Endothelial cell of umbilical vein (primary cell): Measurements from ENCODE around the gene FASLG. TPM values are rescaled to one million over a fixed set of nuclear protein-coding genes. Genes with fewer than 3 reads are reported as not detected.
A peak's percentile ranks its signal among the peaks of the same experiment; 100 is the strongest.

Experiments
- BruUV-seq: library from RNA; stranded (reverse); fragments of 400-500 nt; replicated peaks from 2 replicates; lab custom pipeline; 2021; lab: Mats Ljungman, UMichigan
- CTCF ChIA-PET: fragments of 300-600, 350-600 bp; sonication (Branson Sonifier 250); formaldehyde crosslinking; loops from one replicate; lab custom pipeline; 2021; ENCODE audit warnings: antibody characterized with exemption, inconsistent platforms; lab: Charles Lee
- POLR2A ChIA-PET: fragments of 300-600, 350-600 bp; sonication (Branson Sonifier 250); formaldehyde crosslinking; loops from one replicate; lab custom pipeline; 2021; ENCODE audit warnings: antibody characterized with exemption, inconsistent platforms; lab: Charles Lee
- DNase-seq: peaks from one replicate; pipeline ENCODE4 v3.0.0-alpha.2; 2011; ENCODE audit warnings: low read depth, low spot score
- FAIRE-seq: peaks from 2 replicates; lab custom pipeline; 2011; peaks lifted over from hg19 to GRCh38; lab: Jason Lieb, UNC
- H2AFZ ChIP-seq: 2 replicates; pipeline ENCODE4 v1.6.0; 2012; ENCODE audit warnings: low read depth, low read length, control low read depth, inconsistent platforms
- H3K27ac ChIP-seq: 2 replicates; pipeline ENCODE4 v1.5.1; 2011; ENCODE audit warnings: low read depth, mild to moderate bottlenecking, control low read depth, low read length, moderate library complexity; ENCODE audit not compliant: insufficient read depth
- H3K27me3 ChIP-seq, 2 experiments: 2 replicates each; pipeline versions ENCODE4 v1.6.0 to v1.6.1; 2011; ENCODE audit warnings: low read length in 2 of 2, mixed read lengths in 1 of 2; ENCODE audit not compliant: control insufficient read depth in 2 of 2, insufficient read depth in 2 of 2
- H3K36me3 ChIP-seq, 2 experiments: 2 replicates in 1 of 2; 3 replicates in 1 of 2; pipeline ENCODE4 v1.5.1; 2011; ENCODE audit warnings: low read length in 2 of 2, mild to moderate bottlenecking in 1 of 2, moderate library complexity in 1 of 2; ENCODE audit not compliant: control insufficient read depth in 2 of 2, insufficient read depth in 2 of 2; ENCODE audit errors: extremely low read depth in 1 of 2
- H3K4me1 ChIP-seq: 3 replicates; pipeline ENCODE4 v1.5.1; 2011; ENCODE audit warnings: mild to moderate bottlenecking, low read length; ENCODE audit not compliant: control insufficient read depth, insufficient read depth; ENCODE audit errors: extremely low read depth
- H3K4me2 ChIP-seq: 2 replicates; pipeline ENCODE4 v1.6.1; 2011; ENCODE audit warnings: low read length, control low read depth, mixed read lengths; ENCODE audit not compliant: insufficient read depth
- H3K4me3 ChIP-seq, 3 experiments: fragments of 200-600 bp in 1 of 3; sonication (generic), shearing (Covaris generic) in 1 of 3; replicated peaks in 1 of 3; 2 replicates each; pipeline ENCODE4 v1.5.1; 2011 to 2016; ENCODE audit warnings: control low read depth in 3 of 3, low read length in 3 of 3, mild to moderate bottlenecking in 2 of 3, inconsistent platforms in 1 of 3, low read depth in 1 of 3, moderate library complexity in 1 of 3; ENCODE audit not compliant: insufficient read depth in 1 of 3
- H3K79me2 ChIP-seq: 2 replicates; pipeline ENCODE4 v1.6.0; 2012; ENCODE audit warnings: low read length, inconsistent platforms; ENCODE audit not compliant: control insufficient read depth, insufficient read depth
- H3K9ac ChIP-seq: replicated peaks from 2 replicates; pipeline ENCODE3; 2011; ENCODE audit warnings: low read length, control low read depth; ENCODE audit not compliant: insufficient read depth; ENCODE audit errors: extremely low read depth
- H3K9me1 ChIP-seq: replicated peaks from 3 replicates; pipeline ENCODE4 v1.6.0; 2011; ENCODE audit warnings: mild to moderate bottlenecking, low read length; ENCODE audit not compliant: control insufficient read depth, insufficient read depth; ENCODE audit errors: extremely low read depth
- H3K9me3 ChIP-seq: replicated peaks from 2 replicates; pipeline ENCODE4 v1.5.1; 2012; ENCODE audit warnings: low read length, inconsistent platforms; ENCODE audit not compliant: control insufficient read depth, insufficient read depth
- H4K20me1 ChIP-seq: replicated peaks from 2 replicates; pipeline ENCODE3; 2011; ENCODE audit warnings: mild to moderate bottlenecking, low read length; ENCODE audit not compliant: control insufficient read depth, insufficient read depth; ENCODE audit errors: extremely low read depth
- CTCF ChIP-seq, 2 donors: IDR thresholded peaks; 1 replicate in 1 of 2; 2 replicates in 1 of 2; pipeline ENCODE4 v1.5.1; 2011; ENCODE audit warnings: low read length in 2 of 2, mild to moderate bottlenecking in 2 of 2, moderate library complexity in 2 of 2, control low read depth in 1 of 2, inconsistent platforms in 1 of 2, low read depth in 1 of 2; ENCODE audit not compliant: insufficient read depth in 1 of 2; ENCODE audit errors: extremely low read depth in 1 of 2
- EZH2 ChIP-seq: IDR thresholded peaks from 2 replicates; pipeline ENCODE4 v1.6.1; 2012; ENCODE audit warnings: borderline replicate concordance, low read depth, mild to moderate bottlenecking, moderate library complexity, low read length, inconsistent platforms; ENCODE audit not compliant: severe bottlenecking
- FOS ChIP-seq: IDR thresholded peaks from 2 replicates; pipeline ENCODE4 v1.6.1; 2011; ENCODE audit warnings: mild to moderate bottlenecking, low read length, moderate library complexity, borderline replicate concordance; ENCODE audit not compliant: insufficient read depth
- GATA2 ChIP-seq: IDR thresholded peaks from 2 replicates; pipeline ENCODE4 v1.7.0; 2011; ENCODE audit warnings: low read depth, mild to moderate bottlenecking, moderate library complexity, mixed read lengths, low read length; ENCODE audit not compliant: insufficient read length, insufficient read depth
- MYC ChIP-seq: IDR thresholded peaks from one replicate; pipeline ENCODE4 v1.6.1; 2011; ENCODE audit warnings: mild to moderate bottlenecking, low read depth, low read length
- POLR2AphosphoS5 ChIP-seq: IDR thresholded peaks from 2 replicates; pipeline ENCODE4 v1.6.1; 2012; ENCODE audit warnings: low read depth, mild to moderate bottlenecking, control low read depth, low read length, moderate library complexity; ENCODE audit not compliant: insufficient read depth
- dilution Hi-C: fragments of 300-500 bp; cut with MboI; formaldehyde crosslinking; loops from one replicate; pipeline ENCODE4 v1.15.0; 2019; ENCODE audit warnings: low sequenced_read_pairs; ENCODE audit not compliant: extremely low pct_ligation_motif_present
- intact Hi-C: fragments of 100-400 bp; cut with micrococcal nuclease; formaldehyde crosslinking; loops from one replicate; pipeline ENCODE4 v1.10.0; 2022
- polyA plus RNA-seq, 4 experiments: library from polyadenylated mRNA; depleted of rRNA in 3 of 4; stranded (reverse) in 3 of 4; unstranded in 1 of 4; fragments of >200 nt; gene quantifications; 2 replicates each; pipeline versions ENCODE4 v1.2.1 to v1.2.3, GENCODE V29; 2011 to 2012; ENCODE audit warnings: missing spikeins in 1 of 4
- total RNA-seq: library from RNA; stranded (reverse); gene quantifications from 2 replicates; pipeline ENCODE4 v1.2.3, GENCODE V29; 2021

FASLG gene
- total and polyA plus RNA-seq, 2 donors (not counting 3 experiments of a cell fraction or from before 2014, with no cell fraction given), result not detected

DNA sequence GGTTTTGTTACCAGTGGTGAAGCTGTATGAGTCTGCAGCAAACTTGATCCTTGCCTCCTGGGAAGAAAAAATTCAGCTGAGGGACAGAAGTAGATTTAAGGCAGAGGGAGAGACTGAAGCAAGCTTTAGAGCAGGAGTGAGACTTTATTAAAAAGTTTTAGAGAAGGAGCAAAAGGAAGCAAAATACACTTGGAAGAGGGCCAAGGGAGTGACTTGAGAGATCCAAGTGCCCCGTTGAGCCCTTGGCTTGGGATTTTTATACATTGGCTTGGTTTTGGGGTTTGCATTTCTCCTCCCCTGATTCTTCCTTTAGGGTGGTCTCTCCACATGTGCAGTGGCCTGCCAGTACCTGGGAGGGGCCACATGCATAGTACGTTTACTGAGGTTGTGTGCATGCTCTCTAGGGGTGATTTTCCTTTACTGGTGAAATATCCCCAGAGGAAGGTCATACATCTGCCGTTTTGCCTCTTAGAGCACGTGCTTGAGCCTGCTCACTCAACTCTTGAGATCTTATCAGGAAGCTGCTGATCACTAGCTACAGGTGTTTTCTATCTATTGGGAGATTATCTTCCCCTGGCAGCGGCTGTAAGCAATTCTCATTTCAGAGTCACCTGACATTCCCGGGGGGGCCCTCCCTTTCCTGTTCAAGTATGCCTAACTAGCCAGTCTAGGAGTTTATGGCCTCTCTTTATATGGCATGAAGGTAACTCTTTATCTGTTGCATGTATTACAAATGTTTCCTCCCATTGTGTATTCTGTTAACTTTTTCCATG, 20.3 kb downstream of the FASLG start:
- Histone ChIP-seq H3K4me1 (peaks cover 2% of the 10 kb centered on the region), H4K20me1 (no peaks in the 10 kb centered on the region), H3K9me1 (no peaks in the 10 kb centered on the region), H3K9ac (no peak overlapping the region), H3K27me3 (no peaks in the 10 kb centered on the region), H3K27ac (no peak overlapping the region), H3K9me3 (no peaks in the 10 kb centered on the region), H3K4me3 (no peak overlapping the region), H2AFZ (no peak overlapping the region), H3K4me2 (no peak overlapping the region), H3K79me2 (no peaks in the 10 kb centered on the region), H3K36me3 (no peaks in the 10 kb centered on the region)
- DNase-seq (no peak), FAIRE-seq (no peak)
- intact Hi-C loops, result no loop called here
- ChIA-PET POLR2A (no interaction called here), CTCF (interaction anchor here (1.0 to 1.7 kb wide), 2 partner anchors 12 to 25 kb away, joined by 3 to 4 read pairs; no protein-coding TSS in a partner anchor)
- no TSS peak for BruUV-seq
- TF ChIP-seq POLR2AphosphoS5 (no peak), EZH2 (no peak), FOS (no peak), MYC (no peak), GATA2 (peak; percentile 52), CTCF (IDR thresholded peaks at IDR 0.05; ENCODE audit: extremely low read depth in 1 of 2, insufficient read depth in 1 of 2, low read depth in 1 of 2, low read length in 2 of 2) (no peak)
- dilution Hi-C loops, result no loop called here
